GM19240 (cell line): Measurements from ENCODE around the gene PHKG2.

ENCODE experiments used
- DNase-seq: peaks from one replicate; pipeline ENCODE4 v3.0.0; 2011; ENCODE audit warnings: low spot score; ENCODE audit not compliant: insufficient read length

The PHKG2 gene

DNA sequence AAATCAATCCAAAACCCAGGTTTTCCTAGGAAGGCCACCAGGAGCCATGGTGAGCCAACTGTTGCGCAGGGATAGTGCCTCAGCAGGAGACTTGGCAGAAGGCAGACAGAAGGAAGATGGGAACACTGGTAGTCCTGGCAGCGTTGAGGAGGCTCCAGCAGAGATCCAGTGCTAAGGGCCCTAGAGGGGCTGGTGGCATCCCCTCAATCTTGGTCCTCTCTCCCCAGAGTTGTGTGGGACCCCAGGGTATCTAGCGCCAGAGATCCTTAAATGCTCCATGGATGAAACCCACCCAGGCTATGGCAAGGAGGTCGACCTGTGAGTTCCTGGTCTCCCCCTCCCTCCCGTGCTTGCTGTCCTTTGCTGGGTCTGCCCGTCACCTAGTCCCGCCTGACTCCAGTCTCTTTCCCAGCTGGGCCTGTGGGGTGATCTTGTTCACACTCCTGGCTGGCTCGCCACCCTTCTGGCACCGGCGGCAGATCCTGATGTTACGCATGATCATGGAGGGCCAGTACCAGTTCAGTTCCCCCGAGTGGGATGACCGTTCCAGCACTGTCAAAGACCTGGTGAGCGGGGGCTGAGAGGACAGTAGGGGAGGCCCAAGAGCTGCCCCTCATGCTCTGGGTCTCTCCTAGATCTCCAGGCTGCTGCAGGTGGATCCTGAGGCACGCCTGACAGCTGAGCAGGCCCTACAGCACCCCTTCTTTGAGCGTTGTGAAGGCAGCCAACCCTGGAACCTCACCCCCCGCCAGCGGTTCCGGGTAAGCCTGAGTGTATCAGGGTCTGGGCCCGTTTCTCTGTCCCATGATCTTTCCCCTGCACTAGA is 7.9 kb downstream of the PHKG2 start:
- no peak for DNase-seq

DNA sequence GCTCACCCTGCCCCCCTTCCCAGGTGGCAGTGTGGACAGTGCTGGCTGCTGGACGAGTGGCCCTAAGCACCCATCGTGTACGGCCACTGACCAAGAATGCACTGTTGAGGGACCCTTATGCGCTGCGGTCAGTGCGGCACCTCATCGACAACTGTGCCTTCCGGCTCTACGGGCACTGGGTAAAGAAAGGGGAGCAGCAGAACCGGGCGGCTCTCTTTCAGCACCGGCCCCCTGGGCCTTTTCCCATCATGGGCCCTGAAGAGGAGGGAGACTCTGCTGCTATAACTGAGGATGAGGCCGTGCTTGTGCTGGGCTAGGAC is 8.5 kb downstream of the PHKG2 start:
- DNase-seq = no peak

DNA sequence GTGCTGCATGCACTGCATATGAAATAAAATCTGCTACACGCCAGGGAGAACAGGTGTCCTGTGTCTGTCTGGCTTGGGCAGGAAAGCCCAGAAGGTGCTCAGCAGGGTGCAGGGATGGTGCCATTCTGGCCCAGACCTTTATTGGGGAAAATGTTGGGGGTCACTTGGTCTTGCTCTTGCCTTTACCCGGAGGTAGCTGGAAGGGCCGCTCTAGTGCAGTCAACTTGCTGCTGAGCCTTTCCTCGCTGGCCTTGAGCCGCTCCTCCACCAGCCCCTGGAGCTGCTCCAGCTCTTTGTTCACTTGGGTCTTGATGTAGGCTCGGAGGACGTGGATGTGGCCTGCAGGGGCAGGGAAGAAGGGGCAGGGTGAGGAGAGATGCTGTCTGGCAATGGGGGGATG is 9.1 kb downstream of the PHKG2 start:
- no peak for DNase-seq

DNA sequence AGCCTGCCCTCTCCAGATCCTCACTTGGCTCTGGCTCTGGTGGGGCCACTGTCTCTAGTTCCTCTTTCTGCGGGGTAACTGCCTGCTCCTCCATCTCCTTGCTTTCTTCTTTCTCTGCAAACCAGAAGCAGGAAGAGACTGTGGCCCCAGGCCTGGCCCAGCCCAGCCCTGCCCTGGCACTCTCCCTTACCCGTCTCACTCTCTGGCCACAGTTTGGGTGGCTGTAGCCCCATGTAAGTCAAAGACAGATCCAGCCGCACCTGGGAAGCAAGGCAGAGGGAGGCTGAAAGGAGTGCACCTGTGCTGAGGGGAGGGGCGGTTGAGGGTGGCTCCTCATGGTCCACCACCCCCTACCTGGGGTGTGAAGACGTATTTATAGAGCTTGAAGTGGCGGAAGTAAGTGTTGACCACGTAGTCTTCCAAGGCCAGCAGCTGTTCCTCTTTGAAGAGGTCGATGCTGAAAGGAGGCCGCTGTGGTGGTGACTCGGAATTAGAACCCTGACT is 10.8 kb downstream of the PHKG2 start:
- DNase-seq = no peak

GRCh38 chr16:30760001-30760559 is 11.9 kb downstream of the PHKG2 start:
- DNase-seq = no peak

GRCh38 chr16:30760577-30761426 is 12.6 kb downstream of the PHKG2 start:
- no peak for DNase-seq

DNA sequence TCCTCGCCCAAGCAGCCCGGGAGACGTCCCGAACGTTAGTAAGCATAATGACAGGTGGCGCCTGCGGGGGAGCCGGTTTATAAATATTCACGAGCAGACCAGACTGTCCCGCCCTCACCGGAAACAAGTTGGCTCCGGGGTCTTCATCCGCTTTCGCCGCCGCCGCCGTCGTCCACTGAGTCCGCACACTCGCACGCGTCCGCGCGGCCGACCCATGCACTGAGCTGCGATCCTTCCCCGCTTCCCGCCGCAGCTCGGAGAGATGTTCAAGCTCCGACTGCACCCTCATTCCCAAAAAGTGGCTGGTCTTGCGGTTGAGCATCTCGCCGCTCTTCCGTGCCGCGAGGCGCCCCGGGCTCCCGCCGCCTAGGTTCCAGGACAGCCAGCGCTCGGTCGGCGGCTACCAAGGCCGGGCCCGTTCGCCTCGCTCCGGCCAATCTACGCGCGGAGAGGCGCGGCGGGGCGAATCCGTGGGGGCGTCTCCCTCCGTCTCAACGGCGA is 13.3 kb downstream of the PHKG2 start:
- peak; percentile 36 for DNase-seq

- DNase-seq = peak; percentile 98
Measured at GRCh38 chr16:30761928-30762902, 14.0 kb downstream of the PHKG2 start, which contains the start of the genes CFAP119 and RNF40. CFAP119 (minus strand) TSS chr16:30762062; CDS start chr16:30761748, 314 bp downstream. RNF40 (plus strand) TSS chr16:30762322; CDS start chr16:30762546, 224 bp downstream.

- no peak for DNase-seq
Measured at GRCh38 chr16:30762991-30763725, 14.9 kb downstream of the PHKG2 start.

DNA sequence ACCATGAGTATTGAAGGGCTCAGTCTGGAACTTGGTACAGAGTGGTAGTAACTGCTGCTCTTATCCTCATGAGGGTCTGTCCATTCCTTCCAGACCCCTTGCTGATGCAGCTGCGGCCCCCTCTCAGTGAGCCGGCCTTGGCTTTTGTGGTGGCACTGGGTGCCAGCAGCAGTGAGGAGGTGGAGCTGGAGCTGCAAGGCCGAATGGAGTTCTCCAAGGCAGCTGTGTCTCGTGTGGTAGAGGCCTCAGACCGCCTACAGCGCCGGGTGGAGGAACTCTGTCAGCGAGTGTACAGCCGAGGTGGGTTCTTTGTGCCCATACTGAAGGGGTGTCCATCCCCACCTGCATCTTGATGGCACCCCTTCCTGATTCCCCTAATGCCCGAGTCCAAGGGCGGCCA is 15.9 kb downstream of the PHKG2 start:
- no peak for DNase-seq

DNA sequence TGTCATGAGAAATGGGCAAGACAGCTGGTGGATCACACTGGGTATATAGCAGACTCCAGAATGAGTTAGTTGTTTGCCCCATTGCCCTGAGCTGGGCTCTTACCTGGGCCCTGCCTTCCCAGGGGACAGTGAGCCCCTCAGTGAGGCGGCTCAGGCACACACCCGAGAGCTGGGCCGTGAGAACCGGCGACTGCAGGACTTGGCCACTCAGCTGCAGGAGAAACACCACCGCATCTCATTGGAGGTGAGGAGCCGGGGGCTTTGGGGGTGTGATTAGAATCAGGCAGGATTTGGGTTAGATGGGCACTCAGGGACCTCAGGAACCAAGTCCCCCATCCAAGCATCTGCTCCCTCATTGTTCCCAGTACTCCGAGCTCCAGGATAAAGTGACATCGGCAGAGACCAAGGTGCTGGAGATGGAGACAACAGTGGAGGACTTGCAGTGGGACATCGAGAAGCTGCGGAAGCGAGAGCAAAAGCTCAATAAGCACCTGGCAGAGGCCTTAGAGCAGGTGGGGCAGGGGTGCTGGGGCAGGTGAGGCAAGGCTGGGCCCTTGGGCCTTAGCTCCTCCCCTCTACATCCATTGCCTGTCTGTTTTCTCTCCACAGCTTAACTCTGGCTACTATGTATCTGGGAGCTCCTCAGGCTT is 16.7 kb downstream of the PHKG2 start:
- DNase-seq = no peak

GRCh38 chr16:30766206-30766932 is 18.1 kb downstream of the PHKG2 start:
- no peak for DNase-seq

DNA sequence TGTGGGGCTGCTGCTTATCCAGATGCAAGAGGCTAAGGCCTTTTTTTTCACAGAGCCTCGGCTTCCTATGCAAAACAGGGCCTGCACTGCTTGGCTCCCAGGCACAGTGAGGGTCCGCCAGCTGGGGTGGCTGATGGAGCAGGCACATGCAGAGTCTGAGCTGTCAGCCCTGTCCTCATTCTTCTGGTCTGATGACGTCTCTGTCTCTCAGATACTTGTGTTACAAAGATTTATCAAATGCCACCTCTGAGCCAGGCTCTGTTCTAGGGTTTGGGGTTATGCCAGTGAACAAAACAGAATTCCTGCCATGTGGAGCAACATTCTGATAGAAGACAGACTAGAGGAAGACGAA is 18.7 kb downstream of the PHKG2 start:
- no peak for DNase-seq

GRCh38 chr16:30767767-30768465 is 19.7 kb downstream of the PHKG2 start:
- no peak for DNase-seq

DNA sequence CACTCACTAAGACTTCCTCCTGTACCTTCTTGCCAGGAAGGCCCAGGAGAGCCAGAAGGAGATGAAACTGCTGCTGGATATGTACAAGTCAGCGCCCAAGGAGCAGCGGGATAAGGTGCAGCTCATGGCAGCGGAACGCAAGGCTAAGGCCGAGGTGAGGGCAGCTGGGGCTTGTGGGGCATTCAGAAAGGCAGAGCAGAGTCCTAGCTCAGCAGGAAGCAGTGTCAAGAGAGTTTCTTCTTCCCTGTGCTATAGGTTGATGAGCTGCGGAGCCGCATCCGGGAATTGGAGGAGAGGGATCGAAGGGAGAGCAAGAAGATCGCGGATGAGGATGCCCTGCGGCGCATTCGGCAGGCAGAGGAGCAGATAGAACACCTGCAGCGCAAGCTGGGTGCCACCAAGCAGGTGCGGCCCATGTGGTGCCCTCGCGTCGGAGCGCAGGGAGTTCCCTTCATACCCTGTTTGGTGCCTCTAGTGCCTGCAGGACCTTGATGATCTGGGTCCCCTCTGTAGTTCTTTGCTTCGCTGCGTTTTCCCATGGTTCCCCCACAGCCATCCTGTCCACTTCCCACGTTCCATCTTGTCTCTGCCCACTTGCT is 20.5 kb downstream of the PHKG2 start:
- DNase-seq = no peak

DNA sequence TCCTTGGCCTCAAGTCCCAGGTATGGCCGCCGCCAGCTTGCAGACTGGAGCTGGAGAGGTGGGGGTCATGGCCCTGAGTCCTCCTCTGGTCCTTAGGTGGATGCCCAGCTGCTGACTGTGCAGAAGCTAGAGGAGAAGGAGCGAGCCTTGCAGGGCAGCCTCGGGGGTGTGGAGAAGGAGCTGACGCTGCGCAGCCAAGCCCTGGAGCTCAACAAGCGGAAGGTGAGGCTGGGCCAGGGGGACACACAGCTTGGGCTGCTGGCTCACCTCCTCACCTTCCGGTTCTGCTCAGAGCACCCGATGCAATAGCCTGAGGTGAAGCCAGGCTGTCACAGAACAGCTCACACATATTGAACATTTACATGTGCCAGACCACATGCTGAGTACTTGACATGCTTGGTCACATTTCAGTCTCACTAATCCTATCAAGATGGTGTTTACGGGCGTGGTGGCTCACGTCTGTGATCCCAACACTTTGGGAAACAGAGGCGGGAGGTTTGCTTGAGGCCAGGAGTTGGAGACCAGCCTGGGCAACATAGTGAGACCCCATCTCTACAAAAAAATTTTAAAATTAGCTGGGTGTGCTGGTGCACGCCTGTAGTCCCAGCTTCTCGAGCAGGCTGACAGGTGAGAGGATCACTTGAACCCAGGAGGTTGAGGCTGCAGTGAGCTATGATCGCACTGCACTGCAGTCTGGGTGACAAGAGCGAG is 21.3 kb downstream of the PHKG2 start:
- DNase-seq = no peak

GRCh38 chr16:30771726-30772125 is 23.5 kb downstream of the PHKG2 start:
- DNase-seq = no peak
